ENCODE data around the gene ST6GALNAC1. TPM values are rescaled to one million over a fixed set of nuclear protein-coding genes. Genes with fewer than 3 reads are reported as not detected.

ST6GALNAC1 gene
- total and polyA plus RNA-seq, 2 of the 8 experiments (the other 6 are each of a cell fraction or from before 2014, with no cell fraction given) = not detected

- Histone ChIP-seq H2BK20ac (ENCODE audit: low read length) (no peak overlapping the region), H3K14ac (ENCODE audit: insufficient read length) (no peak overlapping the region), H3K18ac (ENCODE audit: extremely low read depth, low read length) (no peak overlapping the region), H4K5ac (ENCODE audit: insufficient read length, low read depth, low read length) (no peak overlapping the region), H3K4me1 (replicated peaks in 1 of 4; ENCODE audit: control insufficient read depth in 3 of 4, insufficient read depth in 4 of 4, low read length in 3 of 4) (peaks cover 0 to 5% (median 3%) of the 10 kb centered on the region in 4 experiments; a peak in 3 of 7 replicates), H3K9ac (replicated peaks in 1 of 4; ENCODE audit: extremely low read depth in 1 of 4, low read depth in 3 of 4, low read length in 3 of 4) (no peak overlapping the region), H4K91ac (replicated peaks; ENCODE audit: insufficient read length, low read length) (no peak overlapping the region), H3K23ac (ENCODE audit: insufficient read length) (no peak overlapping the region), H3K79me2 (ENCODE audit: control insufficient read depth in 1 of 2, insufficient read depth in 2 of 2, low read length in 2 of 2) (no peaks in the 10 kb centered on the region), H2BK120ac (replicated peaks; ENCODE audit: low read depth, low read length) (no peak overlapping the region), H3K27me3 (replicated peaks in 1 of 4; ENCODE audit: control insufficient read depth in 3 of 4, extremely low read depth in 1 of 4, insufficient read depth in 3 of 4, low read length in 3 of 4) (no peaks in the 10 kb centered on the region), H3K79me1 (ENCODE audit: low read depth, low read length) (no peaks in the 10 kb centered on the region), H3K23me2 (ENCODE audit: low read depth, low read length) (no peaks in the 10 kb centered on the region; the same call in 1 of the 2 replicates), H3K27ac (ENCODE audit: low read depth, low read length) (no peak overlapping the region), H2BK15ac (ENCODE audit: low read length) (no peak overlapping the region), H3K4me3 (ENCODE audit: extremely low read depth in 1 of 4, insufficient read depth in 2 of 4, low read depth in 3 of 4, low read length in 4 of 4) (no peak overlapping the region; a peak in 1 of 8 replicates), H2BK12ac (ENCODE audit: low read depth, low read length) (no peak overlapping the region), H4K20me1 (replicated peaks in 1 of 2; ENCODE audit: control insufficient read depth in 1 of 2, insufficient read depth in 2 of 2, low read length in 2 of 2) (no peaks in the 10 kb centered on the region), H3K9me3 (ENCODE audit: insufficient read depth in 2 of 2, low read depth in 1 of 2, low read length in 1 of 2) (no peaks in the 10 kb centered on the region), H3K36me3 (ENCODE audit: control insufficient read depth in 2 of 4, insufficient read depth in 4 of 4, low read length in 3 of 4) (no peaks in the 10 kb centered on the region), H2AFZ (ENCODE audit: low read length) (no peak overlapping the region), H3K56ac (replicated peaks; ENCODE audit: insufficient read length, low read depth, low read length) (no peak overlapping the region), H2AK5ac (ENCODE audit: low read depth, low read length) (no peak overlapping the region), H4K8ac (ENCODE audit: extremely low read depth, insufficient read depth, low read length) (no peak overlapping the region), H2BK5ac (ENCODE audit: low read depth, low read length) (no peak overlapping the region), H3K4me2 (ENCODE audit: insufficient read depth in 1 of 2, low read depth in 2 of 2, low read length in 2 of 2) (no peak overlapping the region), H3K4ac (replicated peaks; ENCODE audit: insufficient read length, low read depth, low read length) (no peak overlapping the region)
- FAIRE-seq (no peak), DNase-seq (ENCODE audit: low read depth in 1 of 2, low spot score in 2 of 2) (no peak)
- TF ChIP-seq CEBPB (IDR thresholded peaks at IDR 0.05; ENCODE audit: low read depth, low read length) = peak; percentile 64; the same call in 1 of the 2 replicates
- TF ChIP-seq, protein P1, sequence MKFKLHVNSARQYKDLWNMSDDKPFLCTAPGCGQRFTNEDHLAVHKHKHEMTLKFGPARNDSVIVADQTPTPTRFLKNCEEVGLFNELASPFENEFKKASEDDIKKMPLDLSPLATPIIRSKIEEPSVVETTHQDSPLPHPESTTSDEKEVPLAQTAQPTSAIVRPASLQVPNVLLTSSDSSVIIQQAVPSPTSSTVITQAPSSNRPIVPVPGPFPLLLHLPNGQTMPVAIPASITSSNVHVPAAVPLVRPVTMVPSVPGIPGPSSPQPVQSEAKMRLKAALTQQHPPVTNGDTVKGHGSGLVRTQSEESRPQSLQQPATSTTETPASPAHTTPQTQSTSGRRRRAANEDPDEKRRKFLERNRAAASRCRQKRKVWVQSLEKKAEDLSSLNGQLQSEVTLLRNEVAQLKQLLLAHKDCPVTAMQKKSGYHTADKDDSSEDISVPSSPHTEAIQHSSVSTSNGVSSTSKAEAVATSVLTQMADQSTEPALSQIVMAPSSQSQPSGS (IDR thresholded peaks at IDR 0.05; ENCODE audit: low read length) = no peak
- ChIA-PET CTCF (ENCODE audit: partially characterized antibody) (no interaction called here), POLR2A (ENCODE audit: partially characterized antibody) (interaction anchor here (0.5 to 1.0 kb wide), 2 partner anchors 16 to 73 kb away, joined by 3 read pairs; no protein-coding TSS in a partner anchor)
- 76% methylated on average over 3 of the region's 3 CpGs; no CpG with 5 or more reads in 1 of the 2 experiments for WGBS, 2 experiments (ENCODE audit: extremely low coverage in 1 of 2, insufficient coverage in 1 of 2, insufficient read length in 1 of 2, insufficient replicate concordance in 2 of 2, low coverage in 1 of 2, low lambda C conversion rate in 2 of 2, missing lambda C conversion rate in 1 of 2)
These were observed 2.1 kb downstream of the ST6GALNAC1 start for GRCh38 chr17:76641501-76641900.
